Esophagus (tissue), 2 donors: Measurements from ENCODE around the gene SECISBP2. TPM values are rescaled to one million over a fixed set of nuclear protein-coding genes. Genes with fewer than 3 reads are reported as not detected.
"Not testable (repeated sequence)": the region's sequence is repeated elsewhere in the genome, so short reads cannot be mapped to it uniquely, and the experiment has no call there.

Source experiments
- H3K27ac ChIP-seq, 2 donors: one replicate each; pipeline ENCODE4 v1.5.1; 2013; ENCODE audit warnings: low read depth in 2 of 2, mild to moderate bottlenecking in 2 of 2, inconsistent platforms in 1 of 2, low read length in 1 of 2, moderate library complexity in 1 of 2
- H3K27me3 ChIP-seq, 2 donors: one replicate each; pipeline ENCODE4 v1.6.1; 2013; ENCODE audit warnings: low read length in 2 of 2, control low read depth in 1 of 2, mild to moderate bottlenecking in 1 of 2; ENCODE audit not compliant: insufficient read depth in 2 of 2, control insufficient read depth in 1 of 2
- H3K36me3 ChIP-seq, 2 donors: one replicate each; pipeline ENCODE4 v1.6.1; 2013; ENCODE audit warnings: low read length in 1 of 2; ENCODE audit not compliant: control insufficient read depth in 2 of 2, insufficient read depth in 2 of 2
- H3K4me1 ChIP-seq, 2 donors: one replicate each; pipeline ENCODE4 v1.6.1; 2013; ENCODE audit warnings: low read length in 1 of 2; ENCODE audit not compliant: control insufficient read depth in 2 of 2, insufficient read depth in 2 of 2
- H3K4me3 ChIP-seq, 2 donors: one replicate each; pipeline ENCODE4 v1.5.1; 2013; ENCODE audit warnings: low read length in 2 of 2, mild to moderate bottlenecking in 2 of 2, low read depth in 1 of 2, moderate library complexity in 1 of 2
- H3K9me3 ChIP-seq, 2 donors: one replicate each; pipeline ENCODE4 v1.6.1; 2013; ENCODE audit warnings: mild to moderate bottlenecking in 2 of 2, low read depth in 1 of 2, low read length in 1 of 2, moderate library complexity in 1 of 2; ENCODE audit not compliant: control insufficient read depth in 2 of 2, insufficient read depth in 1 of 2
- WGBS, 2 donors: extraction: QIAGEN DNeasy Blood & Tissue Kit; methylation state at CpG; one replicate each; pipeline ENCODE4 v1.1.7; 2013; 5-methylcytosine and 5-hydroxymethylcytosine counted together
- polyA plus RNA-seq, 2 donors: library from polyadenylated mRNA; stranded (reverse); fragments of 200-250 nt; gene quantifications; one replicate each; pipeline ENCODE4 v1.2.3, GENCODE V29; 2013
- donor health status: healthy with polysubstance abuse.
- donor health status: Bipolar disorder and iron deficiency.

The SECISBP2 gene
- polyA plus RNA-seq, 2 donors, result 14.0 to 16.0 TPM

GRCh38 chr9:89343812-89344211 is 25.5 kb downstream of the SECISBP2 start:
- peaks cover 22 to 39% of the 10 kb centered on the region in 2 donors for H3K36me3 ChIP-seq
- H3K9me3 ChIP-seq, H3K4me1 ChIP-seq, H3K4me3 ChIP-seq, H3K27ac ChIP-seq, H3K27me3 ChIP-seq: not testable (repeated sequence)
- WGBS, 2 donors, result 89 to 91% methylated on average over 7 of the region's 7 CpGs

- no peaks in the 10 kb centered on the region for H3K4me1 ChIP-seq
- no peaks in the 10 kb centered on the region for H3K9me3 ChIP-seq
- no peak overlapping the region for H3K27ac ChIP-seq
- H3K36me3 ChIP-seq, result peaks cover 26 to 48% of the 10 kb centered on the region in 2 donors
- no peak overlapping the region for H3K4me3 ChIP-seq
- no peaks in the 10 kb centered on the region for H3K27me3 ChIP-seq
- 97 to 98% methylated on average over 5 of the region's 5 CpGs for WGBS, 2 donors
Measured at GRCh38 chr9:89345476-89345875, 27.2 kb downstream of the SECISBP2 start.

- no peaks in the 10 kb centered on the region for H3K4me1 ChIP-seq
- no peak overlapping the region for H3K27ac ChIP-seq
- H3K9me3 ChIP-seq, result no peaks in the 10 kb centered on the region
- no peaks in the 10 kb centered on the region for H3K27me3 ChIP-seq
- 78 to 81% methylated on average over 9 of the region's 9 CpGs for WGBS, 2 donors
- peaks cover 38 to 58% of the 10 kb centered on the region in 2 donors for H3K36me3 ChIP-seq
- no peak overlapping the region for H3K4me3 ChIP-seq
Measured at GRCh38 chr9:89346696-89347095, 28.4 kb downstream of the SECISBP2 start.

DNA sequence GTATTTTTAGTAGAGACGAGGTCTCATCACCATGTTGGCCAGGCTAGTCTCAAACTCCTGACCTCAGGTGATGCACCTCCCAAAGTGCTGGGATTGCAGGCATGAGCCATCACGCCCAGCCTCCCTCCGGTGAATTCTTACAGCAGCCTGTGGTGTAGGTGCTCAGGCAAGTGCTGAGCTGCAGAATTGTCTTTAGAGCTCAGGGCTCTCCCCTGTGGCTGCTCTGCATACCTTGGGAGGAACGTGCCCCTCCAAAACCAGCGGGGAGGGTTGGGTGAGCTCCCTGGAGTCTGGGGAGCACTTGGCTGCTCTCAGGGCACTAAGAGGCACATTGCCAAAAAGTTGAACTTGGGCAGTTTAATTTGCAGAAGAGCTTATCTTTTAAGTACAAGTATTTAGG is 29.4 kb downstream of the SECISBP2 start:
- no peaks in the 10 kb centered on the region for H3K9me3 ChIP-seq
- WGBS, 2 donors, result 73 to 85% methylated on average over 5 of the region's 5 CpGs
- no peaks in the 10 kb centered on the region for H3K27me3 ChIP-seq
- no peaks in the 10 kb centered on the region for H3K4me1 ChIP-seq
- peaks cover 42 to 57% of the 10 kb centered on the region in 2 donors for H3K36me3 ChIP-seq
- H3K4me3 ChIP-seq, result no peak overlapping the region
- H3K27ac ChIP-seq, result no peak overlapping the region

DNA sequence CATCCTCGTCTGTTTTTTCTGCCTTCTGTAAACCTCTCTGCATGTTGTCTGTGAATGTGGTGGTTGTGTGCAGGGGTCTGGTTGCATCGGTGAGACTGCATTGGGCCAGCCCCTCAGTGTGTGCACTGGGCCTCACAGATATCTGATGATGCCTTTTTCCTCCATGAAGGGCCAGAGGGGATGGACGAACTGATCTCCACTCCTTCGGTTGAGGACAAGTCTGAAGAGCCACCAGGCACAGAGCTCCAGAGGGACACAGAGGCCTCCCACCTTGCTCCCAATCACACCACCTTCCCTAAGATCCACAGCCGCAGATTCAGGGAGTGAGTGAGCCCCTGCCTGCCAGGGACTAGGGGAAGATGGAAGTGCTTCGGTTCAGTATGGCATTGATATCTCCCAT is 31.3 kb downstream of the SECISBP2 start:
- H3K4me3 ChIP-seq, result no peak overlapping the region
- WGBS, 2 donors, result 92 to 96% methylated on average over 6 of the region's 6 CpGs
- no peaks in the 10 kb centered on the region for H3K27me3 ChIP-seq
- H3K4me1 ChIP-seq, result no peaks in the 10 kb centered on the region
- no peaks in the 10 kb centered on the region for H3K9me3 ChIP-seq
- H3K27ac ChIP-seq, result no peak overlapping the region
- H3K36me3 ChIP-seq, result peaks cover 46 to 65% of the 10 kb centered on the region in 2 donors

DNA sequence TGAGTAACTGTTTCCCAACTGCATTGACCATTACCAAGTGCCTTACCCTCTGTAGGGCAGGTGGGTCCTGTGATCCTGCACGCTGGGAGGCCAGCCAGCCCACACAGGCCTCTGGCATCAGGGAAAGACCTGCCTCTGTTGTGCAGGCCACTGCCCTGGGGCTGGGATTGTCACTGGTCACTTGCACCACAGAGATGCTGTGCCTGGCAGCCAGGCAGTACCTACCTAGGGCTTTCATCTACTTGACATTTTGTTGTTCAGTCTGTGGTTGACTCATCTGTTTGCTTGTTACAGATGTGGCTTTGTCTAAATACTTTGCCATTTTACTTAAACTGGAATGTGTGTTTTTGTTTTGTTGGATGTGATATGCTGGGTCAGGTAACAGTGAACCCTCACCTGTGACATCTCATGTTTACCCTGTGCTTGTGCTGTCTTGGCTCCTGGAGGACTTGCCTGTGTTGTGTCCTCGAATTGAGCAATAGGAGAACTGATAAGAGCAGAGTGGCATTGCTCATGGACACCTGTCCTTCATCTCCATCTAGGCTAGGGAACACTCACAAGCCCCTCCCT is 32.8 kb downstream of the SECISBP2 start:
- no peaks in the 10 kb centered on the region for H3K9me3 ChIP-seq
- no peaks in the 10 kb centered on the region for H3K4me1 ChIP-seq
- peaks cover 46 to 62% of the 10 kb centered on the region in 2 donors for H3K36me3 ChIP-seq
- 68 to 92% methylated on average over 2 of the region's 2 CpGs for WGBS, 2 donors
- no peak overlapping the region for H3K4me3 ChIP-seq
- H3K27me3 ChIP-seq, result no peaks in the 10 kb centered on the region
- H3K27ac ChIP-seq, result no peak overlapping the region

DNA sequence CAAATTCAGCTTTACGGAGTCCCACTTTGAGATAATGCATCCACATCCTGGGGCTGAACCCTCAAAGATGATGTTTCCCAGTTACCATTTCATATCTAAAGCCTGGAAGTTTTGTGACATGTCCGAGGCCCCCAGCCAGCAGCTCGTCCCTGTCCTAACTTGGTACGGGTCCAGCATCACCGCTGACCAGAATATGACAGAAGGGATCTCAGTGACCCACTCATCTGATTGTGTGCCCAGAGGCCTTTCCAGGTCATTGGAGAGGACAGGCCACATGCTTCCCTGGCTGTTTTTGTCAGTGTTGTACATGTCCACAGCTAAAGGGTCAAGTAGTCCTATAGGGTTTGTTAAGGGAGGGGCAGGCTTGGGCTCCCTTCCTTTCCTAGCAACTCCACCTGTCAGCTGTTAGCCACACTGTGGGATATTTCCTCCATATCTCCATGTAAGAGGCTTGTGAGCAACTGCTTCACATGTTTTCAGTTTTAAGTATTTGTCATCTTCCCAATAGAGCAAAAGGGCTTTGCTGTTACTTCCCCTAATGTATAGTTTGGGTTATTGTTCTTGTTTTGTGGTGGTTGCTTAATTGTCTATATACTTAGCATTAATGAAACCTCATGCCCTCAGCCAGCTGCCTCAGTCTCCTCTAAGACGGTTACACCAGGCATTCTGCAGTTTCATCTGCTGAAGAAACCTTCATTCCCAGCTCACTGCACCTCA is 33.4 kb downstream of the SECISBP2 start:
- H3K4me1 ChIP-seq, result no peaks in the 10 kb centered on the region
- H3K9me3 ChIP-seq, result no peaks in the 10 kb centered on the region
- WGBS, 2 donors, result 93 to 95% methylated on average over 6 of the region's 6 CpGs
- no peak overlapping the region for H3K27ac ChIP-seq
- no peaks in the 10 kb centered on the region for H3K27me3 ChIP-seq
- peaks cover 42 to 61% of the 10 kb centered on the region in 2 donors for H3K36me3 ChIP-seq
- H3K4me3 ChIP-seq, result no peak overlapping the region

- Histone ChIP-seq H3K4me1 (no peaks in the 10 kb centered on the region), H3K4me3 (no peak overlapping the region), H3K36me3 (peaks cover 36 to 62% of the 10 kb centered on the region in 2 donors), H3K27me3 (no peaks in the 10 kb centered on the region), H3K27ac (no peak overlapping the region), H3K9me3 (no peaks in the 10 kb centered on the region)
- 52 to 62% methylated on average over 3 of the region's 3 CpGs for WGBS, 2 donors
Measured at GRCh38 chr9:89352451-89352850, 34.2 kb downstream of the SECISBP2 start.

GRCh38 chr9:89352874-89353649 is 34.8 kb downstream of the SECISBP2 start:
- WGBS, 2 donors, result 90 to 94% methylated on average over 8 of the region's 8 CpGs
- no peak overlapping the region for H3K4me3 ChIP-seq
- H3K9me3 ChIP-seq, result no peaks in the 10 kb centered on the region
- H3K27me3 ChIP-seq, result no peaks in the 10 kb centered on the region
- H3K36me3 ChIP-seq, result peaks cover 36 to 64% of the 10 kb centered on the region in 2 donors
- H3K27ac ChIP-seq, result no peak overlapping the region
- no peaks in the 10 kb centered on the region for H3K4me1 ChIP-seq
